Daoy (cell line): ENCODE measurements around the gene CTSC. TPM values are rescaled to one million over a fixed set of nuclear protein-coding genes. Genes with fewer than 3 reads are reported as not detected.
A peak's percentile ranks its signal among the peaks of the same experiment; 100 is the strongest.
"Not testable (repeated sequence)": the region's sequence is repeated elsewhere in the genome, so short reads cannot be mapped to it uniquely, and the experiment has no call there.

ENCODE experiments used
- DNase-seq: peaks from one replicate; pipeline ENCODE4 v3.0.0-alpha.2; 2015; ENCODE audit warnings: low read depth
- total RNA-seq: library from RNA; depleted of rRNA; stranded (reverse); fragments of >200 nt; shearing (Covaris generic); gene quantifications from 2 replicates; pipeline ENCODE4 v1.2.3, GENCODE V29; 2014

Gene CTSC
- total RNA-seq, 1 experiment from 2014 or later, result 151 TPM

GRCh38 chr11:88352139-88352538, 14.6 kb upstream of the CTSC start:
- no peak for DNase-seq

DNA sequence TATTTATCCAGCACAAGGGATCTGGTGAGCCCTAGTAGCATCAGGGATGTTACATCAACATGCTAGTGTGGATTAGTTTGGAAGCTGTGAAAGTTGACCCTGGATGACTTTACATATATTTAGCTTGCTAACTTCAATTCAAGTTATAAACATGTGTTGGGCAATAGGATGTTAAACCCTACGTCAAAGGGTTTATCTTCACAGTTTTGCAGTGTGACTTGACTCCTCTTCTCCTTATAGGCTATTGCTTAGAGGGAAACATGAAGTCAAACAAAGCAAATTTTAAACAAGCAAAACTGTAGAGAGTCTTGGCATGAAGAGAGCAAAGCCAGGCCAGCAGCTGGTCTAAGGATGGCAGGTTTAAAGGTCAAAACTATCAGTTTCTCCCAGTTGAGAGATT, 11.3 kb upstream of the CTSC start:
- DNase-seq, result no peak

DNA sequence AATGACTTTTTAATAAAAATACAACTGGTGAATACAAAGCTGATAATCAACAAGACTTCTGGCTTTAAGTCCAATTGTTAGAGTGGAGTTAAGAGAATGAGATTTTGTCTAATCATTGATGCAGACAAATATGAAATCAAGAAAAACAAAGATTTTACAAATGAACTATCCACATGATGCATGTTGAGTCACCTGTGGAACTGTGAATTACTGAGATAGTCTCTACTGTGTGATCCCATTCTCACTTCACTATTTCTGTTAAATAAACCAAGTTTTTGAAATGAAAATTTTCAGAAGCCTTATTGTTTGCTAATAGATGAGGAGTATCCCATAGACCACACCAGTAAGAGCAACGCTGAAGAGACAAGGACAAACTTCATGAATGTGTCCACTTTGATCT, 8.4 kb upstream of the CTSC start:
- DNase-seq, result no peak

- DNase-seq, result no peak
Measured at GRCh38 chr11:88345408-88345807, 7.9 kb upstream of the CTSC start.

DNA sequence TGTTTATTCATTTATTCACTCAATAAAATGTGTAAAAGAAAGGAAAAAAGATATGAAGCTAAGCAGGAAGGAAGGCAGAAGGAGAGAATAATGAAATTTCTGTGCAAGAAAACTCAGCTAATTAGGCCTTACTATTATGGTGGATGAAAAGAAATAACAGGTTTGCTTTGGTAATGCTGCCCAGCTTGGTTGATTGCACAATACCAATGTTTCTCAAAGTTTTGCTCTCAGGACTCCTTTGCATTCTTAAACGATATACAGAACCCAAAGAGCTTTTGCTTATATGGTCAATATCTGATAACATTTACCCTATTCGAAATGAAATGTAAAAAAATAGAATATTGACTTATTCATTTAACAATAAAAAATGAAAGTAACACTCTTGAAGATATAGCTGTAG, 7.3 kb upstream of the CTSC start:
- no peak for DNase-seq

DNA sequence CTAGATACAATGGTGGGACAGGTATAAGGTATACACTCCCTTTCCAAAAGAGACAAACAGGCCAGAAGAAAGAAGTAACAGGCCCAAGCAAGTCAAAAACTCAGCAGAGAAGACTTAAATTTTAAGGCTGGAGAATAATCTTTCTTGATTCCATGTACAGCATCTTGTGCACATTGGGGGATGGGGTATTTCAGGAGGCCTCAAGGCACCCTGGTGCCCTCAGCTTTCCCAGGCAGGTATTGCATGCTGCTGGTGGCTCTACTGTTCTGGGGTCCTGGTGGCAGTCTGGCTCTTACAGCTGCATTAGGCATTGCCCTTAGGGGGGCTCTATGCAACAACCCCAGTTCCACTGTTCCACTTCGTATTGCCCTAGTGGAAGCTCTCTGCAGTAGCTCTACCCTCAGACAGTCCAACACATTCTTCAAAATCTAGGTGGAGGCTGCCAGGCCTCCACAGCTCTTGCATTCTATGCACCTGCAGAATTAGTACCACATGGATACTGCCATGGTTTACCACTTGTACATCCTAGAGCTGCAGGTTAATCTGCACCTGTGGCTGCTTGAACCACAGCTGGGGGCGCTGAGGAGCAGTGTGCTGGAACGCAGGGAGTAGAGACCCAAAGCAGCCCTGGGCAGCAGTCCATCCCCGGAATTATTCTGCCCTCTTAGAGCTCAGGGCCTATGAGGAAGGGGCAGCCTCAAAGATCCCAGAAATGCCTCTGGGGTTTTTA, 4.2 kb upstream of the CTSC start:
- DNase-seq, result no peak

DNA sequence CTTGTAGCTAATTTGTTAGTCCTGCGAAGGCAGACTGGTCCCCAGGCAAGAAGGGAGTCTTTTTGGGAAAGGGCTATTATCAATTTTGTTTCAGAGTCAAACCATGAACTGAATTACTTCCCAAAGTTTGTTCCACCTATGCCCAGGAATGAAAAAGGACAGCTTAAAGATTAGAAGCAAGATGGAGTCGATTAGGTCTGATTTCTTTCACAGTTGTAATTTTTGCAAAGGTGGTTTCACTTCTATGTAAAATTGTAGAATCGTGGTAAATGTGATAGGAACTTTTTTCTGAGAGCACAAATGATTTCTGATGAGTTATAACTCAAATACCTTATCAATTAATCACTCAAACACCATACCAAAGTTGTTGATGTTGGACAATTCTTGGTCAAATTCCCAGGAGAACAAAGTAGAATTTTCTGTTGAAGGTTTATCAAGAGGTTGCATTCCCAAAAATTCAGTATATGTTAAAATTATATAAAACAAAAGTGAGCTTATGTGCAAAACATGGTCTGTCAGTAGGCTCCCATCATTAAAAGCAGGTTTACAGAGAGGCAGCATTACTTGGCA, 2.9 kb upstream of the CTSC start:
- DNase-seq, result no peak

DNA sequence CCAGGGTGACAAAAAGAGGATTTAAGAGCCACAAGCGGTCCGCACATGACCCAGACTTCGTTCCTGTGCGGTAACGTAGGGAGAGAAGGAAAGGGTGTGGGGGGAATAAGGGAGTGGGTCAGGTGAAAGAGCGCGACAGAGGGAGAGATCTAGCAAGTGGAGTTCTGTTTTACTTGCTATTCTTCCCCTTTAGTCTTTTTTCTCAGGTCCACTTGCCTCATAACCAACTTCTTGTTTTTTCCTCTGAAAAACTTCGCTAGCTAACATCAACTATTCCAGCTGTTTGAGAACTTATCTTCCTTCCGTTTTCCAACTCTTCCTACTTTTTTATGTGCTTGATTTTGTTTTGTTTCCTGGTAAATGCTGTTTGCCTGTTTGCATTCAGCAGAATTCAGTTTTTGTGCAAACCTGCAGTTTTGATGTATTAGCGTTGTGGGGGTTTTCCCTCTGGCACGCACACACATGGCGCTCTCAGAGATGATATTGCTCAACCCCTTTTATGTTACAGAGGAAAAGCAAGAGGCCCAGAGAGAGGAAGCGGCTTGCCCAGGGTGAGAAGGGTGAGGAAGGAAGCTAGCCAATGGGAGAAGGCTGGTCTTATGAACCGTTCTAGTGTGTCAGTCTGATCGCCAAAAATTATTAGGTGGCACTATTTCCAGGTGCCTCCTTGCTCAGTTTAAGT, 592 bp upstream of the CTSC start:
- peak; percentile 79 for DNase-seq

GRCh38 chr11:88335284-88335683, 2.3 kb downstream of the CTSC start:
- no peak for DNase-seq

DNA sequence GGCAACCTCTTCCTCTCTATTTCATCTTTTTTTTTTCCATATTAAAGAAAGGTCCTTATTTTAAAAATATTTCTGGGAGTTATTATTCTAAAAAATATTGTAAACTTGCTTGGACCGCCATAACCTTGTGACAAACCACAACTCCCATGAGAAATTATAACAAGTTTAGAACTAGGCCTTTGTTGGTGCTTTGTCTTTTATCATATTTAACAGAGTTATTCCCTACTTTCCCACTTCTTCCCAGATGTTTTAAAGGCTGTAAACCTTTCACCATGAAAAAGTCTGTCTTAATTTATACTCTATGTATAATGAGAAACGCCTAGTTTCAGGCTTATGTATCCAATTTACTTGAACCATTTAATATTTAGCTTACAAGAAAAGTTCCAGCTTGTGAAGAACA, 3.7 kb downstream of the CTSC start:
- DNase-seq, result no peak

DNA sequence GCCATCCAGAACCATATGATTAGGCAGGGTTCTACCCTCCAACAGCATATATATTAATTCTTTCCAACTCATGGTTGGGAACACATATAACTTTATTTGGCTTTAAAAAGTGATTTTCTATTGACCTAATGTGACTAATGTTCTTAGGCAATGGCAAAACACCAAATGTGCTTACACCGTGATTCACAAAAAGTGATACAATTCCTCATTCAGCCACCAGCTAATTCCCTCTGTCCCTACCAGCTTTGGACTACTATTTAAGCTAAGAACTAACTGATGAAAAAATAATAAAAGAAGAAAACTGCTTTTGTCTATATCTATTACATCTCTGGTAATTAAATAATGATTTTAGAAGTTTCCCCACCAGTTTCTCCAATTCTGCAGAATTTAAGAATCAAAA, 4.7 kb downstream of the CTSC start:
- DNase-seq, result no peak

GRCh38 chr11:88330826-88331428, 6.6 kb downstream of the CTSC start:
- no peak for DNase-seq

- no peak for DNase-seq
Measured at GRCh38 chr11:88329563-88330250, 7.8 kb downstream of the CTSC start.

- DNase-seq, result no peak
Measured at GRCh38 chr11:88327462-88328143, 9.9 kb downstream of the CTSC start.

DNA sequence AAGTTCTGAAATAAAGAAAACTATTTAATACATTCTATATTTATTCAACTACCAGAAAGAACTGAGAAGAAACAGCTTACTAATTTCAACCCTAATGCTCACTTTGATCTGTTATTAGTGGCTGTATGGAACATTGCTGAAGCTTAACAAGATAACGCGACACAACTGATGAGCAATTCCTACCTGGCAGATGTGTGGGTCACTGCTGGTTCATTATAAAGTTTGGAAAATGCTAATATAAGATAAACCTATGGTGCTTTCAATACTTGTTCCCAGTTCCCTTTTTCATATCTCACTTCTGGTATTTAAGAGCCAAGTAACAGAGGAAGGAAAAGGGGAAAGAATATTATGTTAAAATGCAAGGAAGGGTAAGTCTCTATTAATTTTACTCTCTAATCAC, 10.5 kb downstream of the CTSC start:
- DNase-seq, result no peak

GRCh38 chr11:88326099-88326498, 11.4 kb downstream of the CTSC start:
- no peak for DNase-seq

DNA sequence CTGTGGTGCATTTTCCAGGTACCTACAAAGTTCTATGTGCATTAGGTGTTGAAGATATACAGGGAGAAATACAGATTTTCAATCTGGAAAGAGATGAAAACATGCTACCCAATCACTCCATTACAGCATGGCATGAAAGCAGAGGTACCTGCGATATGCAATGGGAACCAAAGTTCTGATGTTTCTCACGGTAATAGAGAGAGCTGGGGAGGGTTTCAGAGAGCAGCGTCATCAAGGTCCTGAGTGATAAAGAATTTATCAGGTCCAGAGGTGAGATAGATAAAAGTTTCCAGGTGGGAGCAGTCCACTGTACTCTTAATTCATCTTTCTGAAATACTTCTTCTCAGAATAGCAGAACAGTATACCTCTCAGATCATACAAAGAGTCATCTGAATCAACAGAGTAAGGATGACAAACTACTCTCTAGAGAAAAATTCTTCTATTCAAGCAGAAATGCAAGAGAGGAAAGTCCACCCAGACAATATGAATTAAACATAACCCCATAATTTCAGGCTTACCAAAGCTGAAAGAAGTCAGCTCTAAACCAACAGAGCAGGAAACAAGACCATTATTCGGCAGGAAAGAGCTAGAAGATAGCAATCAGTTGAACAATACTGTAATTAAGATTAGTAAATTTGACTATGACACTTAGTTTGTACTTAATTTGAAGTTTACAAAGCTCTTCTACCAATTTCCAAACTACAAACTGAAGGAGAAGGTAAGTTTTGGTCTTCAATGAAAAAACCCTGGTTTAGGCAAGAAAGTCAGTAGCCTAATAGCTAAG, 12.8 kb downstream of the CTSC start:
- DNase-seq, result no peak

DNA sequence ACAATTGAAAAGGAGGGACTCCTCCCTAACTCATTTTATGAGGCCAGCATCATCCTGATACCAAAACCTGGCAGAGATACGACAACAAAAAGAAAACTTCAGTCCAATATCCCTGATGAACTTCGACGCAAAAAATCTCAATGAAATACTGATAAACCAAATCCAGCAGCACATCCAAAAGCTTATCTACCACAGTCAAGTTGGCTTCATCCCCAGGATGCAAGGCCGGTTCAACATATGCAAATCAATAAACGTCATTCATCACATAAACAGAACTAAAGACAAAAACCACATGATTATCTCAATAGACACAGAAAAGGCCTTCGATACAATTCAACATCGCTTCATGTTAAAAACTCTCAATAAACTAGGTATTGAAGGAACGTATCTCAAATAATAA, 14.7 kb downstream of the CTSC start:
- not testable (repeated sequence) for DNase-seq

GRCh38 chr11:88321412-88321811, 16.1 kb downstream of the CTSC start:
- DNase-seq, result not testable (repeated sequence)

GRCh38 chr11:88320149-88320559, 17.4 kb downstream of the CTSC start:
- DNase-seq, result peak; percentile 7

- DNase-seq, result no peak
Measured at GRCh38 chr11:88318017-88318416, 19.5 kb downstream of the CTSC start.
